Dedifferentiated amniotic fluid mesenchymal stem cell (primary cell): ENCODE results near the gene CORIN.
"Not testable (repeated sequence)": the region's sequence is repeated elsewhere in the genome, so short reads cannot be mapped to it uniquely, and the experiment has no call there.

ENCODE experiments used
- DNase-seq: peaks from one replicate; pipeline ENCODE4 v3.0.0-alpha.2; 2016; ENCODE audit errors: extremely low spot score

CORIN gene

DNA sequence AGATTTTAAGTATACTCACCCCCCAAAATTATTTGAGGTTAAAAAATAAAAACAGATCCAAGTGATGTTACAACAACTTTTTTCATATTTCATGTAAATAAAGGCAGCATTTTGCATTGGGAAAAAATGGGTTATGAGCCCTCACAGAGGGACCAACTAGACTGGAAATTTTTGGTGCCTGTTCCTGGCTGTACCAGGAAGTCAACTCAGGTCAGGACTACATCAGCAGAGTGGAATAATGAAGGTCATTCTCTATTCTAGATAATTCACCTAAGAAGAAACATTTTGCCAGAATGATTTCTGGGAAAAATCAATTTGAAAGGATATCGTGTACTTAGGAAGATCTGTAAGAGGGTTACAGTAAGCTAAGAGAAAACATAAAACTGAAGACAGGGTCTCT is 66.8 kb downstream of the CORIN start:
- DNase-seq: no peak

DNA sequence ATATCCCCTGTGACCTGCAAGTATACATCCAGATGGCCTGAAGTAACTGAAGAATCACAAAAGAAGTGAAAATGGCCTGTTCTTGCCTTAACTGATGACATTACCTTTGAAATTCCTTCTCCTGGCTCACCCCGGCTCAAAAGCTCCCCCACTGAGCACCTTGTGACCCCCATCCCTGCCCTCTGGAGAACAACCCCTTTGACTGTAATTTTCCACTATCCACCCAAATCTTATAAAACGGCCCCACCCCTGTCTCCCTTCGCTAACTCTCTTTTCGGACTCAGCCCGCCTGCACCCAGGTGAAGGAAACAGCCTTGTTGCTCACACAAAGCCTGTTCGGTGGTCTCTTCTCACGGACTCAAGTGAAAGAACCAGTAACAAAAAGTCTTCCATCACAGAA is 69.9 kb downstream of the CORIN start:
- not testable (repeated sequence) for DNase-seq

DNA sequence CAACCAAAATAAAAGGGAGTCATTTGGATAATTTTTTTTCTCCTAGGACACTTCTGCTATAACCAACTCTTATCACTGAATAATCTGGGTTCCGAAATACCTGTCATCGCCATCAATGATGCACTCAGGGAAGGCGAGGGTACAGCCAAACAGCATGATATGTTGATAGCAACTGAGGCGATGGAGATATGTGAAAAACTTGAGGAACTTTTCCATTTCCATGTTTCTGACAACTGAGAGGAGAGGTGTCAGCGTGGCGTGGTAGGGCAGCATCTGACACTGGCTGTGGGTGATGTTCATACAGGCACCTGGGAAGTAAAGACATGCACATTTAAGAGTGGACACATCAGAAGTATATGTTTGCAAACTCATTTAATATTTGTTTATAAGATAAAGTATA is 74.6 kb downstream of the CORIN start:
- DNase-seq: no peak

- no peak for DNase-seq
These were observed 75.2 kb downstream of the CORIN start for GRCh38 chr4:47762376-47763266.

GRCh38 chr4:47753316-47753715 is 84.6 kb downstream of the CORIN start:
- not testable (repeated sequence) for DNase-seq

DNA sequence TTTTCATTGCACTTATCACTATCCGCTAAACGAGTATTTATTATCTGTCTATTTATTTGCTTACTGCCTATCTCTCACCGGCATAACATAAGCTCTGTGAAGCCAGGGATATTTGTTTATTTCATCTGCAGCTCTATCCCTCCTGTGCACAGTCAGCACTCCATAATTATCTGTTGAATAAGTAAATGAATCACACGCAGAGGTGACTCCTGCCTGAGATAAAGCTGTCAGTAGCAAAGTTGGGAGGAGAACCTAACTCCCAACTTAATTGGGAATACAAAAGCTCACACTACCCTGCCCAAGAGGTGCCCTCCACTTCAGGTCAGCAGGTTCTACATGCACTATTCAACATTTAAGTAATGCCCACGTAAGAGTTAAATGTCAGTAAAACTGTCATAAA is 85.7 kb downstream of the CORIN start:
- DNase-seq: no peak

DNA sequence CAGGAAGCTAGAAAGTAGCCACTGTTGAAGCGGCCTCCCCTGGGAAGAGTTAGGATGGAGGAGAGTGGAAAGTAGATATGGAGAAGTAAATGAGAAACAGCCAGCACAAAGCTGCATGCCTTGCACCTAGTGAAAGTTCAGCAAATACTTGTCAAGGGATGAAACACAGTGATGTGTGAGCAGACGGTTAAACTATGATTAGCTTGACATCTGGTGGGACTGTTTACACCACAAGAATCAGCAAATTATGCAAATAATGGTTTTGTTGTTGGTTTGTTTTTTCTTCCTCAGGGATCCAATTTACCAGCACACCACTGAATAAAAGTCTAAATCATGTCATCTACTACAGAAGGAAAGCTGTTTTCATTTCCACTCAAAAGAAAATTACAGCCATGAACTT is 87.1 kb downstream of the CORIN start:
- no peak for DNase-seq

DNA sequence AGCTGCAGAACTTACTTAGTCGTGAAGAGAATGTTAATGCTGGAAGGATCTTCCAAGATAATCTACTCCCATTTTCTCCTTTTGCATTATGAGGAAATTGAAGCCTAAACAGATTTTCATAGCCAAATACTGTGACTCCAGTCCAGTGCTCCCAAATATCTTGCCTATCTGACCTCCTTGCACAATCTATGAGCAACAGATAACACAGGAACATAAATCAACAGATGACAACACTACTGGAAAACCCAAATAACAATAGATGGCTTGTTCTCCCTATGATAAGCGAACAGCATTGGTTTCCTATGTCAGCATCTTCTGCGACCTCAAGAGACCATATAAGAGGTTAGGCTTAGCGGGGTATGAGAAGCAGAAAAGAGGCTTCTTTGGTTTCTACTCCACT is 88.0 kb downstream of the CORIN start:
- no peak for DNase-seq

- no peak for DNase-seq
These were observed 88.8 kb downstream of the CORIN start for GRCh38 chr4:47749060-47749459.

DNA sequence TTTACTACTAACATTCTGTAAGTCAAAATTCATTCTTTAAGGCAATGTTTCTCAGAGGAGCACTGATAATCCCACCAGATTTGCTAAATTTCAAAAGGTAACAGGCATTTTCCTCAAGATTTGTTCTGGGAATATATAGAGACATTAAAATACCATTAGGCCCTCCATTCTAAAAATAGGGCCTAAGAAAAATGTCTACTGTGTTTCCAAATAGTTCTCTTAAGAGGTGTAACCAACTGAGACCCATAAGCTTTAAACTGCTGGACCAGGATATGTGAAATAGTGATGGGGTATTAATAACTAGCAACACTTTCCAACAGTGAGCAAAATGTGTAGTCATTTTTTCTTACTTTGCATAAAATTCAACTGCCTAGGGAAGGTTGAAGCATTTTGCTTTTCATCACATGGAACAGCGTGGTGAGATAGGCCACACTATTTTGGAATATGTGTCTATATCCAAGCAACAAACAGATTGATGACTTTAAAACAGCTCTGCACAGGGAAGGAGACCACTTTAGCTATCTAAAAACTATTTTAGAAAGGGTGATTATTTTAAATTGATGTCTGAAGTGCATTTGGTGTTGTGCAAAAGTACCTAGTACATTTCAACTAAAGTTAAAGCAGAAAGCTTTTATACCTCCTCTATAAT is 89.9 kb downstream of the CORIN start:
- no peak for DNase-seq

- no peak for DNase-seq
These were observed 90.7 kb downstream of the CORIN start for GRCh38 chr4:47747211-47747610.

- DNase-seq: no peak
These were observed 91.7 kb downstream of the CORIN start for GRCh38 chr4:47746122-47746521.

DNA sequence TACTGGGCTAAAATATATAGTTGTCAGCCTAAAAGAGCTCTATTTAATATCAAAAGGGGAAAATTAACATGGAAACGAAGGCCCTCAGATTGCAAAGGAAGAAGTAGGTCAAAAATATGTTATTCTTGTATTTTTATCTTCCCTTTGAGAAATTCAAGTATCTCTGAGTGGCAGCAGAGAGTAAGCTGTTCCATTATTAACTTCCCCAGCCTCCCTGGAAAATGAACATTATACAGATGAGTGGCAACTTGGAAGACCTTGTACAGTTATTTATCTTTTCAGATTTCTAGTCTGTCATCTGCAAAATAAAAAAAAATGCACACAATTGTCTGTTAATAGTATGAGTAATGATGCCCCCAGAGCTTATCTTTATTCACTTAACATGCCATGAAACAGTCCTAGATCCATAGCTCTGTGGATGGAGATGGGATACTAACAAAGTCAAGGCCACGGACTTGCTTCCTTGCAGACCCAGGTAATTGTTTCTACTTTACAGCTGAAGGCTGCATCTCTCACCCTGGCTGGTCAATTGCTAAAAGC is 93.0 kb downstream of the CORIN start:
- DNase-seq: no peak

DNA sequence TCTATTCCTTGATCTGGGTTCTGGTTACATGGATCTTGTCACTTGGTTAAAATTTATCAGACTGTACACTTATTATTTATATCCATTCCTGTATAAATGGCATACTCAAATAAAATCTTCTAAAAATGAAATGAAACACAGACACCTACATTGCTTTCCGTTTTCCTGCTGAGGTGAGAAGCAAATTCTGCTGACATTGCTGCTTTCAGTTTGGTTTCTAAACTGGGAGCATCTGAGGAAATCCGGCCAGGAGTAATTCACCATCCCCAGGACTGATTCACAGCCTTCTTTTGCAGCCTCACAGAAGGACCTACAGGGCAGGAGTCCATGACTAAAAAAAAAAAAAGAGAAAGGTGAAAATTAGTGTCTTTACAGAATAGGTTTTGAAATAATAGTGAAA is 93.6 kb downstream of the CORIN start:
- DNase-seq: no peak

GRCh38 chr4:47741200-47741599 is 96.7 kb downstream of the CORIN start:
- no peak for DNase-seq

DNA sequence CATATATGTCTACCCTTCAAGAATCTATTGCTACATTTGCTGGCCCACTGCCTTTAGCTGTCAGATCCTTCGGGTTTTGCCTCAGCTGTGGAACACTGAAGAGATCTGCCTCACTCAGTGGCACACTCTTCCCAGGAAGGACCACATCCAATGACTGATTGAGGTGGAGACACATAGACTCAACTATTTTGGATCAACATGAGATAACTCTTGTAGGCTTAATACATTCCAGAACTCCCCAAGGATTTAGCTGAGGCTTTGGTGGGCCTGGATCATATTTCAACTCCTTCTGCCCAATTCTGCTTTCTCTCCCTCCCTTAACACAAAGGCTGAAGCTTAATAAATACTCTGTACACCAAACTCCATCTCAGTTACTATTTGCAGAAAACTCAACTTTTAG is 100.5 kb downstream of the CORIN start:
- no peak for DNase-seq

DNA sequence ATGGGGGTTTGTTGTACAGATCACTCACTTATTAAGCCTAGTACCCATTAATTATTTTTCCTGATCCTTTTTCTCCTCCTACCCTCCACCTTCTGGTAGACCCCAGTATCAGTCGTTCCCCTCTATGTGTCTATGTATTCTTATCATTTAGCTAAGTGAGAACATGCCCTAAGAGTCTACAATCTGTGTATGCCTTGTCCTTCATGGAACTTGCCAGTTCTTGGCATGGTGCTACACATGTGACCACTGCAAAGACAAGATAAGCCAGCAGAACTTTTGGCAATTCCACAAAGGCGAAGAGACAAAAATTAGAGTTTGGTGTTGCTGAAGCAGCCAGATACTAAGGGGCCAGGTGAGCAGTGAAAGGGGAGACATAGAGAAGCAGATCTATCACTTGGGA is 101.3 kb downstream of the CORIN start:
- no peak for DNase-seq

DNA sequence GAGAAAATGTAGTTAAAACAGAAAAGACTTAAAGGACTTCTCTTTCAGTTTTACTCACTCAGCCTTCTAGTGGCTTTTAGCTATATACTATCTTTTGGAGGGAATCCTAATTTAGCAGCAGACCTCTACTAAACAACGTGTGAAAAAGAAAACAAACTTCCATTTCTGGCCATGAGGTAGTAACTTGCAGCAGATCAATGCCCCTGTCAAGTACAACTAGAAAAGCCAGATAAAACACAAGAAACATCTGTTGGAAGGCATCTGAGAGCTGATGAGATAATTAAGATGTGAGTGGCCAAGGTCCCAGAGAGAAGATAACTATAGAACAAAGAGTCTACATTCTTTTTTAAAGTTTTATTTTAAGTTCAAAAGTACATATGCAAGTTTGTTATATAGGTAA is 101.7 kb downstream of the CORIN start:
- DNase-seq: no peak

- no peak for DNase-seq
These were observed 104.3 kb downstream of the CORIN start for GRCh38 chr4:47733302-47734175.

DNA sequence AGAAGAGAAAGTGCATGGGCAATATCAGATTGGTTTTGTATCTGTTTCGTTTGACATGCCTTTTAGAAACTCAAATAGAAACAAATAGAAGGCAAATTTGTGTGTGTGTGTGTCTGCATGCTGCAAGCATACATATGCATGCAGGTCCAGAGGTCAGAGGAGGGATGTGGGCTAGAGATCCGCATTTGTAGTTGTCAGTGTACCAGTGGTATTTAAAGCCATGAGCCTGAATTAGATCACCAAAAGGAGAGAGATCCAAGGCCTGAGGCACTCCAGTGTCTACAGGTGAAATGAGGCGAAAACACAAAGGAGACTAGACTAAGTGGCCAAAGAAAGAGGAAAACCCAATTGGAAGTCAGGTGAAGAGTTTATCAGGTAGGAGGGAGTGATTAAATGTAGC is 106.7 kb downstream of the CORIN start:
- DNase-seq: no peak

DNA sequence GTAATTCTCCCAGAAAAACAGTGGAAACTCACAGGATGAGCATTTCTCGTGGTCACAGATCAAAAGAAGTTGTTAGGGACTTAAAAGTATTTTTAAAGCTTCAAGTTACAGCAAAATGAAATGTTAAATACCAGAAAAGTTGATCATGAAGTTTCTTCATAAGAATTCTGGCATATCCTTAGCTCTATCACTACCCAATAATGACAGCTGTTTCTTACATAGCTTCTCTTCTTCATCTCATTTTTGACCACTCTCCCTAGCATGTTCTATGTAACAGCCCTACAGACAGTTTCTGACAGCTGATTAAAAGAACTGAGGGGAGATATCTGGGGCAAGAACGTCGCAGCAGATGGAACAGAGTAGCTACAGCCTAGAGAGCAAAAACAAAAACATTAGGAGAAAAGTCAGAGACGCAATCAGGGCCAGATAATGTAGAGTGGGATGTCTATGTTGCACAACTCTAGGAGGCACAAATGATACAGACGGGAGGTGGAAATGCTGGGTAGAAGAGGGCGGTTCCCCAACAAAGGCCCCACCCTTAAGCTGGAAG is 108.7 kb downstream of the CORIN start:
- no peak for DNase-seq
